GM19025 (cell line): Measurements from ENCODE around the gene PGGHG.
A peak's percentile ranks its signal among the peaks of the same experiment; 100 is the strongest.

ENCODE experiments used
- ATAC-seq: cut with Tn5 transposase; IDR thresholded peaks from one replicate; pipeline ENCODE4 v1.9.1; 2021; ENCODE audit warnings: mild to moderate bottlenecking, low read depth, moderate library complexity; ENCODE audit not compliant: unreplicated experiment

The PGGHG gene

GRCh38 chr11:268716-269145, 20.2 kb upstream of the PGGHG start:
- peak; percentile 37 for ATAC-seq

DNA sequence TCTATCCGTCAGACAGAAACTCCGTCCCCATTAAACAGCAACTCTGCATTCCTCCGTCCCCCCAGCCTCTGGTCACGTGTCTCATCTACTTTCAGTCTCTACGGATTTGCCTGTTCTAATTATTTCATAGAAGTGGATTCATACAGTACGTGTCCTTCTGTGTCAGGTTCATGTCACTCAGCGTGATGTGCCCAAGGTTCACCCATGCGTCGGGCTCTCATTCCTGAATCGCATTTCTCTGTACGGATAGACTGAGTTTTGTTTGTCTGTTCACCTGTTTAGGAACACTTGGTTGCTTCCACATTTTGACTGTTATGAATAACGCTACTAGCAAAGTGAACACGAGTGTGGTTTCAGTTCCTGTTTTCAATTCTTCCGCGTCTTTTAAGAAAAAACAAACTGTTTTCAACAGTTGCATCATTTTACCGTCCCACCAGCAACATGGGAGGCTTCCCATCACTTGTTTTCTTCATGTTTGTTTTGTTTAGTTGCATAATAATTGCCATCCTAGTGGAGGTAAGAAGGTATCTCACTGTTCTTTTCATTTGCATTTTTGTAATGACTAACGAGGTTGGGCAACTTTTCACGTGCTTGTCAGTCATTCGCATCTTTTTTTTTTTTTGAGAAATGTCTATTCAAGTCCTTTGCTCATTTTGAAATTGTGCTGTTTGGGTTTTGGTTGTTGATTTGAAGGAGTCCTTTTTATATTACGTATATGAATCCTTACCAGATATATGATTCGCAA, 19.6 kb upstream of the PGGHG start:
- peak; percentile 57 for ATAC-seq

- ATAC-seq, result no peak
These were observed 18.2 kb upstream of the PGGHG start for GRCh38 chr11:270451-271318.

GRCh38 chr11:271319-271715, 17.6 kb upstream of the PGGHG start:
- no peak for ATAC-seq

DNA sequence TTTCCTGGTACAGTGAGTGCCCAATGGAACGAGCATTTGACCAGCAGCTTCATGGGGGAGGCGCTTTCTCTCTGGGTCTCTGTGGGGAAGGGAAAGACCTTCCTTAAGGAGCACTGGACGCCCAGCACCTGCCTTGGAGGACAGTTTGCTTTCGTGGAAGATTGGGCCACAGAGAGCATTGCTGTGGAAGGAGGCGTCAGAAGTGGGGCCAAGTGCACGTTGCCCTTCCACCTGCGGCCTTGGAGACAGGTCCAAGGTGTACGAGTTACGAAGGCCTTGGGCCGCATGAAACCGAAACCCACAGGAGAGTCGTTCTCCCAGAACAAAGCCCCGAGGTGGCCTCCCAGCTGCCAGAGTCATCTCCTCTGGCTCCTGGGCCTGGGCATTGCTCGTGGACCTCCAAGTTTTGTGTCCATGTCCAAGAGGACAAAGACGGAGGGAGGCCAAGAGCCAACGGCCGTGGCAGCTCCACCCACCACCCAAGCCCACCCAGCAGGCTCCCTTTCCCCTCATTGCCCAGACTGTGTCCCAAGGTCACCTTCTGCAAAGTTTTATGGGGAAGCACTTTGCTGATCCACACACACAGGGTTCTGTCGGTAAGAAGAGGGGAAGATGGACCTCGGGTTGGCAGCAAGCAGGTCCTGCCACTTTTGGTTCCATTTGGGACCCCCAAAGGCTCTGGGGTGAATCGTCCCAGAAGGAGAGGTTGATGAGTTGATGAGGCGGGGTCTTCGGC, 16.6 kb upstream of the PGGHG start:
- ATAC-seq, result no peak

DNA sequence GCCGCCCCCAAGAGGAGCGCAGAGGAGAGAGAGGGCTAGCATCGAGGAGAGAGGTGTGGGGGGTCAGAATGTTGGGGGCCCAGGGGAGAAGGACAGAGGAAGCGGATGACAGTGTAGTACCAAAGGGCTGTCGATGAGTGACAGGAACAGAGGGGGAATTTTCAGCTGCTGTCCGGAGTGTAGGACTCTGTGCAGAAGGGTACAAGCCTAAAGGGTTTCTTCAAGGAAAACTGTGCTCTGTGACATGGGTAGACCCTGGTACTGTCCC, 16.1 kb upstream of the PGGHG start:
- ATAC-seq, result no peak

- no peak for ATAC-seq
These were observed 12.7 kb upstream of the PGGHG start for GRCh38 chr11:276219-276618.

DNA sequence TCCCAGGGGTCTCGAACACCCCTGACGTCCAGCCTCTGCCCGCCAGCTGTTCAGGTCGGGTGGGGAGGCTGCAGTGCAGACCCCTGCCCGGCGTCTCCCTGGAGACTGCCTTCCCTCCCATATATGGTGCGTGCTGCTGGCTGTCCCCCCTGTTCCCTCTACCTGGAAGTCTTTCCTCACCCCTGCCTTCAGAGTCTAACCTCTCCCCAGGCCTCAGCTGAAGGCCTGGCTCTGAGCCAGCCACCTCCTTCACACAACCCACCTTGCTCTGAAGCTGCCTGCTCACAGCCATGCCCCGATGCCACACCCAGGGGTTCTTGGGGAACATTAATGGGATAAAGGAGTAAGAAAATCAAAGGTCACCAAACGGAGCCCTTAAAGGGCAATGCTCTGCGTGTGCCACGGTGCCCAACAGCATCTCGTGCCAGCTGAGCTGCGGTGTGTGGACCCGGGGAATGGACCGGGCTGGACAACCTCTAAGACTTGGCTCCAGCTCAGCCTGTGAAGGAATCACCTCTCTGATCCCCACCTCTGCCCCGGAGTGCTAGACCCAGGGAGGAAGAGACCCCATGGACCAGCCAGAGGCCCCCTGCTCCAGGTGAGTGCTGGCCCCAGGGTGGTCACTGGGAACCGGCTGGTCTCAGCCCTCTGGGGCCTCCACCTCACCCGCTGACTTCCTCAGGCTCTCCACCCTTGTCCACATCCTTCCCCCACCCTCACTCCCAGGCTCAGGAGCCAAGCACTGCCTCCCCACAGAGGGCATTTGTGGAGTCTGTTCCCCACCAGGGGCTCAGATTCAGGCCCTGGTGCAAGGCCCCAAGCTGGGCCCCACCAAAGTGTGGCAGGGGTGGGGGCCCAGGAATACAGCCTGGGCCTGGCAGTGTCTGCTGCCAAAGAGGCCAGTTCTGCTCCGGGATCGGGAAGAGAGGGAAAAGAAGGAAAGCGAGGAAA, 10.7 kb upstream of the PGGHG start, which contains the start of gene NLRP6:
Gene NLRP6, plus strand, starts transcription at position 407 of the 951 bp plus-strand sequence. Its CDS starts 163 bp downstream, at position 570.
- ATAC-seq, result no peak

GRCh38 chr11:279040-279965, 9.6 kb upstream of the PGGHG start:
- ATAC-seq, result no peak

DNA sequence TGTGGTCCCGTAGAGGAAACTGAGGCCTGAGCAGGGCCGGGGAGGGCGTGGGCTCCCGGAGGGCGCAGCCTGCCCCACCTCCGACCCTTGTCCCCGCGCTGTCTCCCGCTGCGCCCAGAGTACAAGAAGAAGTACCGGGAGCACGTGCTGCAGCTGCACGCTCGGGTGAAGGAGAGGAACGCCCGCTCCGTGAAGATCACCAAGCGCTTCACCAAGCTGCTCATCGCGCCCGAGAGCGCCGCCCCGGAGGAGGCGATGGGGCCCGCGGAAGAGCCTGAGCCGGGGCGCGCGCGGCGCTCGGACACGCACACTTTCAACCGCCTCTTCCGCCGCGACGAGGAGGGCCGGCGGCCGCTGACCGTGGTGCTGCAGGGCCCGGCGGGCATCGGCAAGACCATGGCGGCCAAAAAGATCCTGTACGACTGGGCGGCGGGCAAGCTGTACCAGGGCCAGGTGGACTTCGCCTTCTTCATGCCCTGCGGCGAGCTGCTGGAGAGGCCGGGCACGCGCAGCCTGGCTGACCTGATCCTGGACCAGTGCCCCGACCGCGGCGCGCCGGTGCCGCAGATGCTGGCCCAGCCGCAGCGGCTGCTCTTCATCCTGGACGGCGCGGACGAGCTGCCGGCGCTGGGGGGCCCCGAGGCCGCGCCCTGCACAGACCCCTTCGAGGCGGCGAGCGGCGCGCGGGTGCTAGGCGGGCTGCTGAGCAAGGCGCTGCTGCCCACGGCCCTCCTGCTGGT, 8.8 kb upstream of the PGGHG start:
- no peak for ATAC-seq

DNA sequence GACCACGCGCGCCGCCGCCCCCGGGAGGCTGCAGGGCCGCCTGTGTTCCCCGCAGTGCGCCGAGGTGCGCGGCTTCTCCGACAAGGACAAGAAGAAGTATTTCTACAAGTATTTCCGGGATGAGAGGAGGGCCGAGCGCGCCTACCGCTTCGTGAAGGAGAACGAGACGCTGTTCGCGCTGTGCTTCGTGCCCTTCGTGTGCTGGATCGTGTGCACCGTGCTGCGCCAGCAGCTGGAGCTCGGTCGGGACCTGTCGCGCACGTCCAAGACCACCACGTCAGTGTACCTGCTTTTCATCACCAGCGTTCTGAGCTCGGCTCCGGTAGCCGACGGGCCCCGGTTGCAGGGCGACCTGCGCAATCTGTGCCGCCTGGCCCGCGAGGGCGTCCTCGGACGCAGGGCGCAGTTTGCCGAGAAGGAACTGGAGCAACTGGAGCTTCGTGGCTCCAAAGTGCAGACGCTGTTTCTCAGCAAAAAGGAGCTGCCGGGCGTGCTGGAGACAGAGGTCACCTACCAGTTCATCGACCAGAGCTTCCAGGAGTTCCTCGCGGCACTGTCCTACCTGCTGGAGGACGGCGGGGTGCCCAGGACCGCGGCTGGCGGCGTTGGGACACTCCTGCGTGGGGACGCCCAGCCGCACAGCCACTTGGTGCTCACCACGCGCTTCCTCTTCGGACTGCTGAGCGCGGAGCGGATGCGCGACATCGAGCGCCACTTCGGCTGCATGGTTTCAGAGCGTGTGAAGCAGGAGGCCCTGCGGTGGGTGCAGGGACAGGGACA, 8.0 kb upstream of the PGGHG start:
- ATAC-seq, result no peak

DNA sequence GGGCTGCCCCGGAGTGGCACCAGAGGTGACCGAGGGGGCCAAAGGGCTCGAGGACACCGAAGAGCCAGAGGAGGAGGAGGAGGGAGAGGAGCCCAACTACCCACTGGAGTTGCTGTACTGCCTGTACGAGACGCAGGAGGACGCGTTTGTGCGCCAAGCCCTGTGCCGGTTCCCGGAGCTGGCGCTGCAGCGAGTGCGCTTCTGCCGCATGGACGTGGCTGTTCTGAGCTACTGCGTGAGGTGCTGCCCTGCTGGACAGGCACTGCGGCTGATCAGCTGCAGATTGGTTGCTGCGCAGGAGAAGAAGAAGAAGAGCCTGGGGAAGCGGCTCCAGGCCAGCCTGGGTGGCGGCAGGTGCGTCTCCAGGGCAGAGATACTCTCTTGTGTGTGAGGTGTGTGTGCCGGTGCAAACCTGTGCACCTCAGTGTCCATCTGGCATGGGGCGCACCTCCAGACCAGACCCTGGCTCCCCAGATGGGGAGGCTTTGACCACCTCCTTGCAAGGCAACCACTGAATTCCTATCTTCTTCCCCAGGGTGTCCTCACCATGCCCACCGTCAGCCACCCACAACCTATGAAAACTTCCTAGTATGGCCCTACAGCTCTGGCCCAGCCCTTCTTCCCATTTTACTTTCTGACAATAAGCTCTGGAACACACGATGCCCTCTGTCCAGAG, 7.3 kb upstream of the PGGHG start:
- no peak for ATAC-seq

DNA sequence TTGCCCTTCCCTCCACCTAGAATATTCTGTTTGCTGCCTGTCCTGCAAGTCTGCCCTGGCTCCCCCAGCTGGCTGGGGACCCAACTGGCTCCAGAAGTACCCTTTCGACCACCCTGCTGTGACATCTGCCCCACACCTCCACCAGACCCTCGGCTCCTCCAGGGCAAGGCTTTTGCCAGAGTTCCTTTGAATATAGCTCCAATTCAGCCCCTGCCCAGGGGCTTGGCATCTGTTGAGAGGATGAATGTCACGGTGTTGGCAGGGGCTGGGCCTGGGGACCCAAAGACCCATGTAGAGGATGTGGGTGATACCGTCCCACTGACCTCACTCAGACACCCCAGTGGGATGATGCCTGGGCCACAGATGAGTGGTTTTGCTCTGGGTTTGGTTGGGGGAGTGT, 6.8 kb upstream of the PGGHG start:
- ATAC-seq, result no peak

DNA sequence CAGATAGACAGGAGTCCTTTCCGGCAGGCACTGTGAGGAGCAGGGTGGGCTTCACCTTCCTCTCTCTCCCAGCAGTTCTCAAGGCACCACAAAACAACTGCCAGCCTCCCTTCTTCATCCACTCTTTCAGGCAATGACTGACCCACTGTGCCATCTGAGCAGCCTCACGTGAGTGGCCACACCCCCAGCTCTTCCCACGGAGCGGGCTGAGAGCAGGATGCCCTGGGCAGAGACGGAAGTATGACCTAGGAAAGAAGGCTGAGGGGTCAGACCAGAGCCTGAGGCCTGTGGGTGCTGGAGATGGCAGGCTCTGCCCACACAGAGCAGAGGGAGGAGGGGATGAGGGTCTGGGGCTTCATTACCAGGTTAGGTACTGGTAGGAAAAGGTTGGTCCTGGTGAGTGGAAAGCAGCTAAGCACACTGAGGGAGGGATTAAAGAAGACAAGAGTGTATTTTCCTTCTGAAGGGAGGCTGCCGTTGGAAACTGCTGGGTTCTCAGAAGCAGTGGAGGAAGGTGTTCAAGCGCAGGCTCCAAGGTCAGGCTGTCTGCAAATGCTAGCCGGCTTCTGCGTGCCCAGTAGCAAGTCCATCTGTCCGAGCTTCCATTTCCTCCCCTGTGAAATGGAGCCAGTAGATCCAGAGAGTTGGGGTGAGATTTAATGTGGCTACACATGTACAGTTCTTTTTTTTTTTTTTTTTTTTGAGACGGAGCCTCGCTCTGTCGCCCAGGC, 6.1 kb upstream of the PGGHG start:
- ATAC-seq, result no peak

- no peak for ATAC-seq
These were observed 5.4 kb upstream of the PGGHG start for GRCh38 chr11:283405-284104.
